Measurements from ENCODE around the gene SF3B6.

DNA sequence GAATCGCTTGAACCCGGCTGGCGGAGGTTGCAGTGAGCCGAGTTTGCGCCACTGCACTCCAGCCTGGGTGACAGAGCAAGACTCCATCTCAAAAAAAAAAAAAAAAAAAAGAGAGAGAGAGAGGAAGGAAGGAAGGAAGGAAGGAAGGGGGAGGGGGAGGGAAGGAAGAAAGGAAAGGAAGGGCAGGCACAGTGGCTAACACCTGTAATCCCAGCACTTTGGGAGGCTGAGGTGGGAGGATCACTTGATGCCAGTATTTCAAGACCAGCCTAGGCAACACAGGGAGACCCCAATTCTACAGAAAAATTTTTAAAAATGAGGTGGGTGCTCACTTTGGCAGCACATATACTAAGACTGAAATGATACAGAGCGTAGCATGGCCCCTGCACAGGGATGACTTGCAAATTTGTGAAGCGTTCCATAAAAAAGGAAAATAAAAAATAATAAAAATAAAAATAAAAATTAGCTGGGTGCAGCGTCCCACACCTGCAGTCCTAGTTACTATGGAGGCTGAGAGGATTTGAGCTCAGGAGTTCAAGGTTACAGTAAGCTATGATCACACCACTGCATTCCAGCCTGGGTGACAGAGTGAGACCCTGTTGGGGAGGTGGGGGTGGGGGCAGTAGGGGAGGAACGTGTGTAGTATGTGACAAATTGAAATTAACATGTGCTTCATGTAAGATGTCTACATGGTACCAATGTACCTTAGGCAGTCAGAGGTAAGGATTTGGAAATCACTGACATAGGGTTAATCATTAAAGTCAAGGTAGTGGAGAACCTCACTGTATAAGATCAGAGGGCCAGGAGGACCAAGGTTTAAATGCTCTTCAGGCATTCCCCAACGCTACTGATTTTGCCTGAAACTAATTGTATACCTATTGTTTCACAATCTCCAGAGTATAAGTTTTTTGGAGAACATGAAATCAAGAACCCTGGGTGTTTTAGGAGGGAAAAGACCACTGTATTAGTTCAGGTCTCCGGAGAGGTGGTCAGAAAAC is 30.3 kb downstream of the SF3B6 start:
- TF ChIP-seq, protein P1, sequence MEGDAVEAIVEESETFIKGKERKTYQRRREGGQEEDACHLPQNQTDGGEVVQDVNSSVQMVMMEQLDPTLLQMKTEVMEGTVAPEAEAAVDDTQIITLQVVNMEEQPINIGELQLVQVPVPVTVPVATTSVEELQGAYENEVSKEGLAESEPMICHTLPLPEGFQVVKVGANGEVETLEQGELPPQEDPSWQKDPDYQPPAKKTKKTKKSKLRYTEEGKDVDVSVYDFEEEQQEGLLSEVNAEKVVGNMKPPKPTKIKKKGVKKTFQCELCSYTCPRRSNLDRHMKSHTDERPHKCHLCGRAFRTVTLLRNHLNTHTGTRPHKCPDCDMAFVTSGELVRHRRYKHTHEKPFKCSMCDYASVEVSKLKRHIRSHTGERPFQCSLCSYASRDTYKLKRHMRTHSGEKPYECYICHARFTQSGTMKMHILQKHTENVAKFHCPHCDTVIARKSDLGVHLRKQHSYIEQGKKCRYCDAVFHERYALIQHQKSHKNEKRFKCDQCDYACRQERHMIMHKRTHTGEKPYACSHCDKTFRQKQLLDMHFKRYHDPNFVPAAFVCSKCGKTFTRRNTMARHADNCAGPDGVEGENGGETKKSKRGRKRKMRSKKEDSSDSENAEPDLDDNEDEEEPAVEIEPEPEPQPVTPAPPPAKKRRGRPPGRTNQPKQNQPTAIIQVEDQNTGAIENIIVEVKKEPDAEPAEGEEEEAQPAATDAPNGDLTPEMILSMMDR (IDR thresholded peaks at IDR 0.05), result no peak
- TF ChIP-seq POLR2A (IDR thresholded peaks at IDR 0.05), result no peak
